ENCODE data around the gene MCRIP1. TPM values are rescaled to one million over a fixed set of nuclear protein-coding genes. Genes with fewer than 3 reads are reported as not detected.
A peak's percentile ranks its signal among the peaks of the same experiment; 100 is the strongest.

Gene MCRIP1
- total RNA-seq, 4 donors from 2014 or later, result 8.3 to 36.2 (median 25.2) TPM

DNA sequence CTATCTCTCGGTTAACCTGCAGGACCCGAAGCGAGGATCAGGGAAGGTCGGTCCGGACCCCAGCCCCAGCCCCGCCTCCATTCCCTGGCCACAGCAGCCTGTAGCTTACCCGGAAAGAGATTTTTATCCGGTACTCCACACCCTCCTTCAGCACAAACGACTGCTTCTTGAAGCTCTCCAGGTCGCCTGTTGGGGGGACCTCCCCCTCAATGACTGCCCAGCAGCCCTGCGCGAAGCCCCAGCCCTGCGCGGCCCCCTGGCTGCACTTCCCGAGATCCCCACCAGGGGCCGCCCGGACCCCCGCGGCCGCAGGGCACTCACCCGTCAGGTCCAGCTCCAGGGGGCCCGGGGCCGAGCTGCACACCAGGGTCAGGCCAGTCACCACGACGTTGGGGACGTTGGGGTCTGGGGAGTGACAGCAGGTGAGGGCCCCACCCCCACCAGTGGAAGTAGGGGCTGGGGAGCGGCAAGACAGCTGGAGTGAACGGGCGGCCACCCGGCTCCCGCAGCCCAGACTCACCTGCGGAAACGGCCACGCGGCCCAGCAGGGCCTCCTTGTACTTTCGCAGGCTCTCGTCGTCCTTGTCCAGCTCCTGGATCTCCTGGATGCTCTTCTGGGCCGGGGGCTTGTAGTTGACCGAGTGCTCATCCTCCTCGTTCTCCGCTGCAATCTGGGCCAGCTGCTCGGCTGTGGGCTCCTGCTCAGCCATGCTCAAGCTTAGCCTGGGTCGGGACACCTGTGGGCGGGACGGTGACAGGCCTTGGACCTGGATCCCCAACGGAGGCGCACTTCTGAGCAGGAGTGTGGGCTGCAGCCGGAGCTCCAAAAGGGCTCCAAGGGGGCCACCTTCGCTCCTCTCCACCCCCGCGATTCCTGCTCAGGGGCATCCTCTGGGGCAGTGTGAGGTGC is 36.4 kb upstream of the MCRIP1 start:
- no peaks in the 10 kb centered on the region for H3K9me3 ChIP-seq
- no peak for ATAC-seq
- peak overlapping the region; percentile 74 to 92 (median 78) for H3K4me3 ChIP-seq
- peaks cover 35 to 48% of the 10 kb centered on the region in 2 donors for H3K4me1 ChIP-seq
- DNase-seq, result no peak
- H3K27me3 ChIP-seq, result no peaks in the 10 kb centered on the region
- intact Hi-C loops (cut with DNase I; ENCODE audit: low total_unique reads), result loop anchor here (5.0 kb wide), 2 partner anchors 73 to 108 kb away; partner anchors contain the start of gene ASPSCR1
- TF ChIP-seq, protein P1, sequence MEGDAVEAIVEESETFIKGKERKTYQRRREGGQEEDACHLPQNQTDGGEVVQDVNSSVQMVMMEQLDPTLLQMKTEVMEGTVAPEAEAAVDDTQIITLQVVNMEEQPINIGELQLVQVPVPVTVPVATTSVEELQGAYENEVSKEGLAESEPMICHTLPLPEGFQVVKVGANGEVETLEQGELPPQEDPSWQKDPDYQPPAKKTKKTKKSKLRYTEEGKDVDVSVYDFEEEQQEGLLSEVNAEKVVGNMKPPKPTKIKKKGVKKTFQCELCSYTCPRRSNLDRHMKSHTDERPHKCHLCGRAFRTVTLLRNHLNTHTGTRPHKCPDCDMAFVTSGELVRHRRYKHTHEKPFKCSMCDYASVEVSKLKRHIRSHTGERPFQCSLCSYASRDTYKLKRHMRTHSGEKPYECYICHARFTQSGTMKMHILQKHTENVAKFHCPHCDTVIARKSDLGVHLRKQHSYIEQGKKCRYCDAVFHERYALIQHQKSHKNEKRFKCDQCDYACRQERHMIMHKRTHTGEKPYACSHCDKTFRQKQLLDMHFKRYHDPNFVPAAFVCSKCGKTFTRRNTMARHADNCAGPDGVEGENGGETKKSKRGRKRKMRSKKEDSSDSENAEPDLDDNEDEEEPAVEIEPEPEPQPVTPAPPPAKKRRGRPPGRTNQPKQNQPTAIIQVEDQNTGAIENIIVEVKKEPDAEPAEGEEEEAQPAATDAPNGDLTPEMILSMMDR (IDR thresholded peaks at IDR 0.05 in 4 of 5, conservative IDR thresholded peaks at IDR 0.05 in 1 of 5), result peak; percentile 80 to 97 (median 90)
- TF ChIP-seq POLR2A (IDR thresholded peaks at IDR 0.05), result no peak
- H3K27ac ChIP-seq, result peak overlapping the region; percentile 94 to 99 (median 97)
- in situ Hi-C loops (cut with MboI; ENCODE audit: low sequenced_read_pairs in 4 of 4), result no loop called here
- H3K36me3 ChIP-seq, result peaks cover 0 to 21% of the 10 kb centered on the region in 2 donors

DNA sequence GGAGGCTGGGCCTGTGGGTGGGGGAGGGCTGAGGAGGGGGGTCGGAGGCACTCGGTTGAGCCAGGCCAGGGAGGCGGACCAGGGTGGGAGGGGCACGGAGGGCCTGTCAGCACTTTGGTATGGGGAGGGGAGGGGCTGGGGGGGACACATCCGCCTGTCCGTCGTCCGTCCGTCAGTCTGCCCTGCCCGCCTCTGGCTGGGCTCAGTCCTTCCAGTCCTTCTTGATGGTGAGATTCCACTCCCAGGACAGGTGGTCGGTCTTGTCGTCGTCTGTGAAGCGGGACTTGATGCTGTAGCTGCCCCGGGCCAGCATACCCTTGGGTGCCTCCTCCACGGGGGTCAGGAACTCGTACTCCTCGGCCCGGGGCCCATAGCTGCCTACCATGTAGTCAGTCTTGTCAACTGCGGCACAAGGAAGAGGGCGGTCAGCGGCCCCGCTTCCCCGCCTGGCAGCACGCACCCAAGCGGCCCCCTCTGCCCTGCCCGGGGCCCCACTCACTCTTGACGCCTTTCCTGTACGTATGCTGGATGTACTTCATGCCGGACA is 35.7 kb upstream of the MCRIP1 start:
- Histone ChIP-seq H3K27ac (peak overlapping the region; percentile 94 to 99 (median 97)), H3K27me3 (no peaks in the 10 kb centered on the region), H3K4me3 (no peak overlapping the region), H3K4me1 (peaks cover 42 to 54% of the 10 kb centered on the region in 2 donors), H3K9me3 (no peaks in the 10 kb centered on the region), H3K36me3 (peaks cover 0 to 21% of the 10 kb centered on the region in 2 donors)
- in situ Hi-C loops (cut with MboI; ENCODE audit: low sequenced_read_pairs in 4 of 4), result no loop called here
- no peak for TF ChIP-seq POLR2A (IDR thresholded peaks at IDR 0.05)
- TF ChIP-seq, protein P1 (IDR thresholded peaks at IDR 0.05 in 4 of 5, conservative IDR thresholded peaks at IDR 0.05 in 1 of 5), result no peak
- no peak for DNase-seq
- no peak for ATAC-seq
- intact Hi-C loops (cut with DNase I; ENCODE audit: low total_unique reads), result no loop called here

DNA sequence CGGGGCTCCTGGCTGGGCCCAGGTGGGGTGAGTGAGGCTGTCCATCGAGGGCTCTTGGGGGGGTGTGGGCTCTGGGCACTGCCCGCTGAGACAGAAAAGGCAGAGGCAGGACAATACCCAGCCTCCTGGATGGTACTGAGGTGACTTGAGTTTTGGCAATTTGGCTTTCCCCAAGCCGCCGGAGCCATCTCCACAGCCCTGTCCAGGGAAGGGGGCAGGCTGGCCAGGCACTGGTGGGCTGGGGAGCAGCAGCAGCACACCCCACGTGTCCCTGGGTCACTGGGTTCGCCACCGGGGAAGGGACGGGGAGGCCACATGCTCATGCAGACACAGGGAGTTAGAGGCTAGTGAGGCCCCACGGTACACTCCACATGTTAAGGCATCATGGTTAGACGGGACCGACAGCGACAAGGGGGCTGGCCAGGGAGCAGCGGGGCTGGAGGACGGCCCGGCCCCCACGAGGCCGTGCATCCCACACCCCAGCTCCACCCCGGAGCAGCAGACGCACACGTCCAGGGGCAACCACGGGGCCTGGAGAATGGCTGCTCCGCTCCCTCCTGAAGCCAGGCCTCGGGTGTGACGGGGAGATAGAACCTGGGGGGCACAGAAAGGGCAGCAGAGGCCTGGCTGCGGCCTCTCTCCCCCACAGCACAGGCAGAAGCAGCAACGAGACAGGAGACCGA is 35.0 kb upstream of the MCRIP1 start:
- TF ChIP-seq, protein P1 (IDR thresholded peaks at IDR 0.05 in 4 of 5, conservative IDR thresholded peaks at IDR 0.05 in 1 of 5), result no peak
- TF ChIP-seq POLR2A (IDR thresholded peaks at IDR 0.05), result no peak
- DNase-seq, result no peak

DNA sequence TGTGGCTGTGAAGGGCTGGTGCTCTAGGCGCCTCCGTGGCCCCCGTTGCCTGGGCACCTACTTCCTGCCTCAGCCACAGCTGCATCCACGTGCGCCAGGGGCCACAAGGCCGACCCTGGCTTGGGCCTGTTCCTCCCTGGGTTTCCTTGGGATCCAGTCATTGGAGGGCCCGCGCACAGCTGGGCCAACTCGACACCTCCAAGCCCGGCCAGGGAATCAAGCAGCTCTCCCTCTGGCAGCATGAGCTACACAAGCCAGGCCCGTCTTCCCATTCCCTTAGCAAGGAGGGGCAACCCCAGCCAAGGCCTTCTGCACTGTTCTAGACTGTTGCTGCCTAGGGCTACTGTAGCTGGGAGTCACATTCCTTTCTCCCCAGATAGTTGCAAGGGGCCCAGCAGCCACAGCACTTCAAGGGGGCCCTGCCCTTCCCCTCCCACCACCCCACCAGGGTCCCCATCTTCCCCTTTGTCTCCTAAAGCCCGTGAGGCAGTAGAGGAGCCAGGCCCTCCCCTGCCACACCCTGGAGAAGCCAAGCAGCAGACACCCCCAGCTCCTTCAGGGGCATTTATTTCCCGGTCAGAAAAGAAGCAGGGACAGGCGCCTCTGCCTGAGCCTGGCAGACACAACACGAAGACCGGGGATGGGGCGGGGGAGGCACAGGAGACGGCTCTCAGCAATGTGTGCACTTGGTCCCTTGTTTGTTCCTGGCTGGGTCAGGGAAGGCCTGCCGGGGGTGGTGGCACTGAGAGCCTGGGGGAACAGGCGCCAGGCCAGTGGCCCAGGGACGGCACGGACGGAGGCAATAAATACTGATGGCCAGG is 34.3 kb upstream of the MCRIP1 start:
- H3K9me3 ChIP-seq, result no peaks in the 10 kb centered on the region
- H3K27me3 ChIP-seq, result no peaks in the 10 kb centered on the region
- H3K4me3 ChIP-seq, result no peak overlapping the region
- TF ChIP-seq POLR2A (IDR thresholded peaks at IDR 0.05), result no peak
- TF ChIP-seq, protein P1 (IDR thresholded peaks at IDR 0.05 in 4 of 5, conservative IDR thresholded peaks at IDR 0.05 in 1 of 5), result no peak
- in situ Hi-C loops (cut with MboI; ENCODE audit: low sequenced_read_pairs in 4 of 4) (no loop called here), intact Hi-C loops (cut with DNase I; ENCODE audit: low total_unique reads) (no loop called here)
- ATAC-seq (no peak), DNase-seq (no peak)
- peaks cover 0 to 21% of the 10 kb centered on the region in 2 donors for H3K36me3 ChIP-seq
- H3K27ac ChIP-seq, result peak overlapping the region; percentile 94 to 99 (median 97)
- peaks cover 53 to 61% of the 10 kb centered on the region in 2 donors for H3K4me1 ChIP-seq

More for the DNA sequence above, 35.0 kb upstream of the MCRIP1 start:
- peaks cover 0 to 21% of the 10 kb centered on the region in 2 donors for H3K36me3 ChIP-seq
- intact Hi-C loops (cut with DNase I; ENCODE audit: low total_unique reads) (no loop called here), in situ Hi-C loops (cut with MboI; ENCODE audit: low sequenced_read_pairs in 4 of 4) (no loop called here)
- H3K9me3 ChIP-seq, result no peaks in the 10 kb centered on the region
- ATAC-seq, result no peak
- no peak overlapping the region for H3K4me3 ChIP-seq
- H3K27me3 ChIP-seq, result no peaks in the 10 kb centered on the region
- H3K27ac ChIP-seq, result peak overlapping the region; percentile 94 to 99 (median 97)
- H3K4me1 ChIP-seq, result peaks cover 48 to 60% of the 10 kb centered on the region in 2 donors
